Measurements from ENCODE around the gene PKHD1.

DNA sequence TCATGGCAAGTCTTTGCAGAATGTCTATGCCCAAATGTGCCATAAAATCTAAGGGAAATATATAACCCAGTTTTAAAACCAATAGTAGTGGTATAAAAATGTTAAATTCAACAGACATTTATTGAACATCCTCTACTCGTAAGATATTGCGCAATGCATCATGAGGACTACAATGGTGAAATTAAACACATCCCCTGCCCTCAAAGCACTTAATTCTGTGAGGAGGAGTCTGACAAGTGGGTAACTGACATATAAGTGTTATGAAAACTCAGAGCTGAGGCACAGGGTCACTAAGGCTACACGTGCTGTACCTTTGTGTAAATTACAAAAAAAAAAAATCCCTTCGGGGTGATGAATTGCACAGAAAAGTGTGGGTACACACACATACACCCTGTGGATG lies 6.2 kb downstream of the PKHD1 start:
- TF ChIP-seq, protein P1, sequence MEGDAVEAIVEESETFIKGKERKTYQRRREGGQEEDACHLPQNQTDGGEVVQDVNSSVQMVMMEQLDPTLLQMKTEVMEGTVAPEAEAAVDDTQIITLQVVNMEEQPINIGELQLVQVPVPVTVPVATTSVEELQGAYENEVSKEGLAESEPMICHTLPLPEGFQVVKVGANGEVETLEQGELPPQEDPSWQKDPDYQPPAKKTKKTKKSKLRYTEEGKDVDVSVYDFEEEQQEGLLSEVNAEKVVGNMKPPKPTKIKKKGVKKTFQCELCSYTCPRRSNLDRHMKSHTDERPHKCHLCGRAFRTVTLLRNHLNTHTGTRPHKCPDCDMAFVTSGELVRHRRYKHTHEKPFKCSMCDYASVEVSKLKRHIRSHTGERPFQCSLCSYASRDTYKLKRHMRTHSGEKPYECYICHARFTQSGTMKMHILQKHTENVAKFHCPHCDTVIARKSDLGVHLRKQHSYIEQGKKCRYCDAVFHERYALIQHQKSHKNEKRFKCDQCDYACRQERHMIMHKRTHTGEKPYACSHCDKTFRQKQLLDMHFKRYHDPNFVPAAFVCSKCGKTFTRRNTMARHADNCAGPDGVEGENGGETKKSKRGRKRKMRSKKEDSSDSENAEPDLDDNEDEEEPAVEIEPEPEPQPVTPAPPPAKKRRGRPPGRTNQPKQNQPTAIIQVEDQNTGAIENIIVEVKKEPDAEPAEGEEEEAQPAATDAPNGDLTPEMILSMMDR (IDR thresholded peaks at IDR 0.05) = no peak
- no peak for TF ChIP-seq POLR2A (IDR thresholded peaks at IDR 0.05)
